ENCODE data around the gene AGBL1.
"Not testable (repeated sequence)": the region's sequence is repeated elsewhere in the genome, so short reads cannot be mapped to it uniquely, and the experiment has no call there.

Gene AGBL1

DNA sequence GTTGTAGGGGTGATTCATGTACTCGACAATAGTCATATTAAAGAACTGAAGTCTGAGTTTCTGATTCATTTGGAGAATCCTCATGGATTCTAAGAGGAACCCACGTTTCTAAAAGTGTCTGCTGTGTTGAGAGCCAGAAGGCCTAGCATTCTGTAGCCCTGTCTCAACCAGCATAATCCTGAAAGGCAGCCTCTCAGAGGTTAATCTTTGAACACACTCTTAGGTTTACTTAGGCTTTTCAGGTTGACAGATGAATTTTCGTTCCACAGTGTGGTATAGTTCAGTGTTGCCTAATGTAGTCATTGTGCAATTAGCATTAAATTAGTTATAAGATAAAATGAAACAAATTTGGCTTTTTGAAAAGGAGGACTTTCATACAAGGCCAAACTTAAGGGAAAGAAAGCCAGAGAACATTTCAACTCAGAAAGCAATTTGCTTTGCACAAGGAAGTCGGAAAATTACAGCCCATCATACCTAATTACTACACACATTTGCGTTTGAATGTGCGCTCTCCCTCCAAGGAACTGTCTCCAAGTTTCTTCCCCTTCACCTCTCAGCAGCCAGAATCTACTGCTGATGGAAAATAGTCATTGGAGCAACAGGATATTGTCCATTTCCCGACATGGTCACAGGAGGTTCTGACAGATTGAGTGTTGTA is 42.0 kb downstream of the AGBL1 start:
- no peaks in the 10 kb centered on the region for H3K36me3 ChIP-seq (ENCODE audit: low read length)
- no peaks in the 10 kb centered on the region for H3K27me3 ChIP-seq (ENCODE audit: low read length)
- no peak overlapping the region for H2AFZ ChIP-seq (ENCODE audit: low read depth, low read length, severe bottlenecking)
- no peaks in the 10 kb centered on the region for H3K79me2 ChIP-seq (ENCODE audit: insufficient read depth, low read length)
- H3K4me2 ChIP-seq (ENCODE audit: low read depth, low read length, poor library complexity, severe bottlenecking), result no peak overlapping the region
- H4K20me1 ChIP-seq (ENCODE audit: low read depth, low read length), result no peaks in the 10 kb centered on the region
- no peaks in the 10 kb centered on the region for H3K9me3 ChIP-seq (ENCODE audit: insufficient read depth, low read length)
- no peak overlapping the region for H3K27ac ChIP-seq (ENCODE audit: low read depth, low read length)
- H3K4me3 ChIP-seq (ENCODE audit: insufficient read depth, low read length, poor library complexity, severe bottlenecking), result no peak overlapping the region
- no peaks in the 10 kb centered on the region for H3F3A ChIP-seq (ENCODE audit: insufficient read depth)
- no peaks in the 10 kb centered on the region for H3K9me2 ChIP-seq (replicated peaks; ENCODE audit: insufficient read depth, low read length)
- H3K9ac ChIP-seq (ENCODE audit: low read length), result no peak overlapping the region
- no peak for TF ChIP-seq EZH2phosphoT487 (conservative IDR thresholded peaks at IDR 0.05; ENCODE audit: low read length)
- TF ChIP-seq, protein P1, sequence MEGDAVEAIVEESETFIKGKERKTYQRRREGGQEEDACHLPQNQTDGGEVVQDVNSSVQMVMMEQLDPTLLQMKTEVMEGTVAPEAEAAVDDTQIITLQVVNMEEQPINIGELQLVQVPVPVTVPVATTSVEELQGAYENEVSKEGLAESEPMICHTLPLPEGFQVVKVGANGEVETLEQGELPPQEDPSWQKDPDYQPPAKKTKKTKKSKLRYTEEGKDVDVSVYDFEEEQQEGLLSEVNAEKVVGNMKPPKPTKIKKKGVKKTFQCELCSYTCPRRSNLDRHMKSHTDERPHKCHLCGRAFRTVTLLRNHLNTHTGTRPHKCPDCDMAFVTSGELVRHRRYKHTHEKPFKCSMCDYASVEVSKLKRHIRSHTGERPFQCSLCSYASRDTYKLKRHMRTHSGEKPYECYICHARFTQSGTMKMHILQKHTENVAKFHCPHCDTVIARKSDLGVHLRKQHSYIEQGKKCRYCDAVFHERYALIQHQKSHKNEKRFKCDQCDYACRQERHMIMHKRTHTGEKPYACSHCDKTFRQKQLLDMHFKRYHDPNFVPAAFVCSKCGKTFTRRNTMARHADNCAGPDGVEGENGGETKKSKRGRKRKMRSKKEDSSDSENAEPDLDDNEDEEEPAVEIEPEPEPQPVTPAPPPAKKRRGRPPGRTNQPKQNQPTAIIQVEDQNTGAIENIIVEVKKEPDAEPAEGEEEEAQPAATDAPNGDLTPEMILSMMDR (IDR thresholded peaks at IDR 0.05; ENCODE audit: insufficient read depth, low read length, poor library complexity, severe bottlenecking), result no peak

DNA sequence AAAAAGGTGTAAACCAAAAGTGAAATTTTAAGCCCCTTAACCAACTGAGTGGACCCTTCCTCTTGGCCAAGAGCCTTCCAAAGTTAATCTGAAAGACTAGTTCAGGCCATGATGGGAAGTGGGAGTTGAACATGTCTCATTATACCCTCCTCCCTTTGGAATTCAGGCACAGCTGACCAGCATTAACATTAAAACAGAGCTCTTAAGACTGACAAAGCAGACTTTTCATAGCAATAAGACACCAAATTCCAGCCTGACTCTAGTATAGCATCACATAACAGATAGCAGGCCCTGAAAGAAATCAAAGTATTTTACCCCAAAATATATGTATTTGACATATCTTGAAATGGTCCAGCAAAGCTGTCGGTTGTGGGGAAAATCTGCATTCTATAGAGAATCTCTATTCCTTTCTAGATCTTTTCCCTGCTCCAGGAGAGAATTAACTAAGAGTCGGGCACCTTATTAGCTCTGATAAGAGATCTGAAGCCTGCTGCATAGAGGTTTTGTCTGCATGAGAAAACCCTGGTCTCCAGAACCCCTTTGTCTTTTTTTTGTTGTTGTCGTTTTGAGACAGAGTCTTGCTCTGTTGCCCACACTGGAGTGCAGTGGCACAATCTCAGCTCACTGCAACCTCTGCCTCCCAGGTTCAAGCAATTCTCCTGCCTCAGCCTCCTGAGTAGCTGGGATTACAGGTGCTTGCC is 43.2 kb downstream of the AGBL1 start:
- not testable (repeated sequence) for H3K9me3 ChIP-seq (ENCODE audit: insufficient read depth, low read length); H3K9me2 ChIP-seq (replicated peaks; ENCODE audit: insufficient read depth, low read length); H3K27me3 ChIP-seq (ENCODE audit: low read length); H4K20me1 ChIP-seq (ENCODE audit: low read depth, low read length); H3K79me2 ChIP-seq (ENCODE audit: insufficient read depth, low read length); H3F3A ChIP-seq (ENCODE audit: insufficient read depth); H3K4me3 ChIP-seq (ENCODE audit: insufficient read depth, low read length, poor library complexity, severe bottlenecking); H3K36me3 ChIP-seq (ENCODE audit: low read length); H3K9ac ChIP-seq (ENCODE audit: low read length); H3K27ac ChIP-seq (ENCODE audit: low read depth, low read length); H2AFZ ChIP-seq (ENCODE audit: low read depth, low read length, severe bottlenecking); H3K4me2 ChIP-seq (ENCODE audit: low read depth, low read length, poor library complexity, severe bottlenecking)

DNA sequence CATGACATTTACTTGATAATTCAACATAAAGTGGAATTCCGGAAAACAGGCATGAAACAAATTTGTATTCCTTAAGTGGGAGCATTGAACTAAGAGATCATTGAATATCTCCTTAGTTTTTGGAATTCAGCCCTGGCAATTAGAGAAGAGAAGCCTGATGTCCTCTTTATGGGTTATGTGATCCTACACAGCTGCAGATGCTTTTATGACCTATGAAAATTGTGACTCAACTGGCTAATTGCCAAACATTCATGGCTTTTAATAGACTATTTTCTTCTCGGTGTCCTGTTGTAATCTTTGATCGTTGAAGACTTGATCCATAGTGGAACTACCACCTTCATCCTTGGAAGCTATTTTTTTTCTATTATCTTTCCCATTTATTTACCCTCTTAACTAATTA is 46.1 kb downstream of the AGBL1 start:
- TF ChIP-seq, protein P1 (IDR thresholded peaks at IDR 0.05; ENCODE audit: insufficient read depth, low read length, poor library complexity, severe bottlenecking), result no peak
- no peak for TF ChIP-seq EZH2phosphoT487 (conservative IDR thresholded peaks at IDR 0.05; ENCODE audit: low read length)
- H3K27me3 ChIP-seq (ENCODE audit: low read length), result no peaks in the 10 kb centered on the region
- no peak overlapping the region for H3K4me3 ChIP-seq (ENCODE audit: insufficient read depth, low read length, poor library complexity, severe bottlenecking)
- H3K36me3 ChIP-seq (ENCODE audit: low read length), result no peaks in the 10 kb centered on the region
- H3F3A ChIP-seq (ENCODE audit: insufficient read depth), result no peaks in the 10 kb centered on the region
- H3K27ac ChIP-seq (ENCODE audit: low read depth, low read length), result no peak overlapping the region
- H3K4me2 ChIP-seq (ENCODE audit: low read depth, low read length, poor library complexity, severe bottlenecking), result no peak overlapping the region
- no peak overlapping the region for H3K9ac ChIP-seq (ENCODE audit: low read length)
- no peaks in the 10 kb centered on the region for H3K9me3 ChIP-seq (ENCODE audit: insufficient read depth, low read length)
- no peaks in the 10 kb centered on the region for H3K79me2 ChIP-seq (ENCODE audit: insufficient read depth, low read length)
- no peaks in the 10 kb centered on the region for H4K20me1 ChIP-seq (ENCODE audit: low read depth, low read length)
- H2AFZ ChIP-seq (ENCODE audit: low read depth, low read length, severe bottlenecking), result no peak overlapping the region
- H3K9me2 ChIP-seq (replicated peaks; ENCODE audit: insufficient read depth, low read length), result no peaks in the 10 kb centered on the region

DNA sequence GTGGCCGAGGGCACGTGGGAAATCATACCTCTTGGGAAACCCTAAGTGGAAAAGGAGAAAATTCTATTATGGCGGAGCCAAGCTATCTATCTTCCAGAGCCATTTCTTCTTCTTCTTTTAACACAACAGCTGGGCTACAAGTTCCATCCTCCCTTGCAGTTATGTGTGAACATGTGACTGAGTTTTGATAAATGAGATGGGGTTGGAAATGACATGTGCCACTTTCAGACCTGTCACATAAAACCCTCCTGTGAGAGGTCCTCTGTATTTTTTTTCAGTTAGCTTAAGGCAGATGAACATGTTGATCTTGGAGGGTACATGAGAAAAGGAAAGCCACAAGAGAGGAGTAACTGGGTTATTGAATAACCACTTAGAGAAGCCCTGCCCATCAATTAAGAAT is 47.9 kb downstream of the AGBL1 start:
- Histone ChIP-seq H3K27ac (ENCODE audit: low read depth, low read length) (no peak overlapping the region), H3K4me3 (ENCODE audit: insufficient read depth, low read length, poor library complexity, severe bottlenecking) (no peak overlapping the region), H3K27me3 (ENCODE audit: low read length) (no peaks in the 10 kb centered on the region), H3K36me3 (ENCODE audit: low read length) (no peaks in the 10 kb centered on the region), H3F3A (ENCODE audit: insufficient read depth) (no peaks in the 10 kb centered on the region), H3K79me2 (ENCODE audit: insufficient read depth, low read length) (no peaks in the 10 kb centered on the region), H3K4me2 (ENCODE audit: low read depth, low read length, poor library complexity, severe bottlenecking) (no peak overlapping the region), H3K9me3 (ENCODE audit: insufficient read depth, low read length) (no peaks in the 10 kb centered on the region), H2AFZ (ENCODE audit: low read depth, low read length, severe bottlenecking) (no peak overlapping the region), H4K20me1 (ENCODE audit: low read depth, low read length) (no peaks in the 10 kb centered on the region), H3K9me2 (replicated peaks; ENCODE audit: insufficient read depth, low read length) (no peaks in the 10 kb centered on the region), H3K9ac (ENCODE audit: low read length) (no peak overlapping the region)
- TF ChIP-seq EZH2phosphoT487 (conservative IDR thresholded peaks at IDR 0.05; ENCODE audit: low read length), result no peak
- TF ChIP-seq, protein P1 (IDR thresholded peaks at IDR 0.05; ENCODE audit: insufficient read depth, low read length, poor library complexity, severe bottlenecking), result no peak

Measured in SU-DHL-6 (cell line).